Stimulated activated CD4-positive, alpha-beta T cell treated with anti-CD3 and anti-CD28 coated beads, Interleukin-12 subunit alpha, Interleukin-12 subunit beta, amount 100 ng/mL, for 24 hours (primary cell): Measurements from ENCODE around the gene OR1J1.

ENCODE experiments used
- DNase-seq, 2 experiments: peaks; one replicate each; pipeline ENCODE4 v3.0.0-alpha.2; 2020; ENCODE audit warnings: low read depth in 2 of 2

Gene OR1J1

GRCh38 chr9:122445155-122445749 is 32.5 kb downstream of the OR1J1 start:
- no peak for DNase-seq

GRCh38 chr9:122444041-122444733 is 33.5 kb downstream of the OR1J1 start:
- no peak for DNase-seq

- DNase-seq: no peak
These were observed 35.2 kb downstream of the OR1J1 start for GRCh38 chr9:122442568-122442967.
